C4-2B (cell line): ENCODE data around the gene NAALADL1.

Source experiments
- ZFX ChIP-seq: fragments of 450-650 bp; IDR thresholded peaks from 2 replicates; pipeline ENCODE4 v1.6.1; 2017
- TF ChIP-seq, protein P1 (sequence below): fragments of 450-650 bp; conservative IDR thresholded peaks from 2 replicates; pipeline ENCODE4 v1.5.1; 2017; ENCODE audit warnings: mild to moderate bottlenecking

DNA sequence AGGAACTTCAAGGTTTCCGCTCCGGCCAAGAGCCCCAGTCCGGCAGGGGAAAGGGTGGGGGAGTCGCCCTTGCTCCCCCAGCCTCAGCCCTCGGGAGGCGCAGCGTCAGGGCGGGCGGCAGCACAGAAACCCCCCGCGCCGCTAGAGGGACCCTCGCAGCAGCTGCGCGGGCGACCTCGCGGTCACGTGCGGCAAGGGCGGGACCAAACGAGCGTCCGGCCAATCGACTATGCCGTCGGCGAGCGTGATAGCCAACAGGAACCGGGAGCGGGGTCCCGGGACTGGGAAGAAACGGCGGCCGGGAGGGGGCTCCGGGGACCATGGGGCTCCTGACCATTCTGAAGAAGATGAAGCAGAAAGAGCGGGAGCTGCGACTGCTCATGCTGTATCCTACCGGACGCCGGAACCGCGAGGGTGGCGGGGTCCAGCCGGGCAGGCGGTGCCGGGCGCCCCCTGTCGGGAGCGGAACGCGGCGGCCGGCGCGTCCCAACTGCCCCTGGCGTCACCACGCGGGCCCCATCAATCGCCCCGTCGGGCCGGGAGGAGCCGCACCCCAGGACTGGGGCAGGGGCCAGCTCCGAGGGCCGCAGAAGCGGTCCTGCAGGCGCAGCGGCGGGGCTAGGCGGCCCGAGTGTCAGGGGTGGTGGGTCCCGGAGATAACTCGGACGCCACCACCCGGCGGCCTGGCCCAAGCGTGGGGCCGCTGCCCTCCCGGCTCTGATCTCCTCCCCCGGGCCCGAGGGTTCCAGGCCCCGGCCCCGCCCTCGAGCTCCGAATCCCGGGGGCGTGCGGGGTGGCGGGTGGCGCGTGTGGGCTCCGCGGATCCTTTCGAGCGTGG is 44.2 kb downstream of the NAALADL1 start, which contains the start of gene ARL2:
- TF ChIP-seq, protein P1, sequence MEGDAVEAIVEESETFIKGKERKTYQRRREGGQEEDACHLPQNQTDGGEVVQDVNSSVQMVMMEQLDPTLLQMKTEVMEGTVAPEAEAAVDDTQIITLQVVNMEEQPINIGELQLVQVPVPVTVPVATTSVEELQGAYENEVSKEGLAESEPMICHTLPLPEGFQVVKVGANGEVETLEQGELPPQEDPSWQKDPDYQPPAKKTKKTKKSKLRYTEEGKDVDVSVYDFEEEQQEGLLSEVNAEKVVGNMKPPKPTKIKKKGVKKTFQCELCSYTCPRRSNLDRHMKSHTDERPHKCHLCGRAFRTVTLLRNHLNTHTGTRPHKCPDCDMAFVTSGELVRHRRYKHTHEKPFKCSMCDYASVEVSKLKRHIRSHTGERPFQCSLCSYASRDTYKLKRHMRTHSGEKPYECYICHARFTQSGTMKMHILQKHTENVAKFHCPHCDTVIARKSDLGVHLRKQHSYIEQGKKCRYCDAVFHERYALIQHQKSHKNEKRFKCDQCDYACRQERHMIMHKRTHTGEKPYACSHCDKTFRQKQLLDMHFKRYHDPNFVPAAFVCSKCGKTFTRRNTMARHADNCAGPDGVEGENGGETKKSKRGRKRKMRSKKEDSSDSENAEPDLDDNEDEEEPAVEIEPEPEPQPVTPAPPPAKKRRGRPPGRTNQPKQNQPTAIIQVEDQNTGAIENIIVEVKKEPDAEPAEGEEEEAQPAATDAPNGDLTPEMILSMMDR: peak; percentile 99
- peak; percentile 96; the same call in 1 of the 2 replicates for TF ChIP-seq ZFX
